Thymus (tissue), 11 donors: Measurements from ENCODE around the gene GAS5. TPM values are rescaled to one million over a fixed set of nuclear protein-coding genes. Genes with fewer than 3 reads are reported as not detected.
"Not testable (repeated sequence)": the region's sequence is repeated elsewhere in the genome, so short reads cannot be mapped to it uniquely, and the experiment has no call there.

Experiments used
- DNase-seq, 9 donors: peaks; one replicate each; pipeline ENCODE4 v3.0.0-alpha.2; 2013; ENCODE audit warnings: low spot score in 9 of 9, low read depth in 6 of 9, missing footprints in 1 of 9
- H3K27ac ChIP-seq, 2 donors: one replicate each; pipeline ENCODE4 v1.5.1; 2013; ENCODE audit warnings: control low read depth in 1 of 2, low read depth in 1 of 2, low read length in 1 of 2, mild to moderate bottlenecking in 1 of 2, moderate library complexity in 1 of 2
- H3K27me3 ChIP-seq, 2 donors: one replicate each; pipeline ENCODE4 v1.5.1; 2013; ENCODE audit warnings: low read length in 1 of 2; ENCODE audit not compliant: control insufficient read depth in 2 of 2, insufficient read depth in 1 of 2
- H3K36me3 ChIP-seq, 2 donors: one replicate each; pipeline ENCODE4 v1.5.1; 2013; ENCODE audit warnings: low read length in 1 of 2, mild to moderate bottlenecking in 1 of 2, moderate library complexity in 1 of 2; ENCODE audit not compliant: control insufficient read depth in 2 of 2, insufficient read depth in 2 of 2
- H3K4me1 ChIP-seq, 2 donors: one replicate each; pipeline ENCODE4 v1.5.1; 2013; ENCODE audit warnings: low read length in 2 of 2; ENCODE audit not compliant: control insufficient read depth in 2 of 2, insufficient read depth in 2 of 2
- H3K4me3 ChIP-seq, 2 donors: one replicate each; pipeline ENCODE4 v1.5.1; 2013; ENCODE audit warnings: low read length in 2 of 2, control low read depth in 1 of 2, mild to moderate bottlenecking in 1 of 2
- H3K9me3 ChIP-seq, 2 donors: one replicate each; pipeline ENCODE4 v1.5.1; 2013; ENCODE audit warnings: low read length in 1 of 2, mild to moderate bottlenecking in 1 of 2; ENCODE audit not compliant: control insufficient read depth in 2 of 2, insufficient read depth in 1 of 2
- WGBS: extraction: QIAGEN DNeasy Blood & Tissue Kit; methylation state at CpG from one replicate; pipeline ENCODE4 v1.1.7; 2013; 5-methylcytosine and 5-hydroxymethylcytosine counted together
- polyA plus RNA-seq: library from polyadenylated mRNA; stranded (reverse); fragments of 200-250 nt; gene quantifications from one replicate; pipeline ENCODE4 v1.2.3, GENCODE V29; 2013
- total RNA-seq: library from RNA; stranded (reverse); fragments of 120-200 nt; gene quantifications from one replicate; pipeline ENCODE4 v1.2.4, GENCODE V29; 2013
- donor health status: healthy.

Gene GAS5
- total and polyA plus RNA-seq, 2 donors: 545 to 1,180 TPM

DNA sequence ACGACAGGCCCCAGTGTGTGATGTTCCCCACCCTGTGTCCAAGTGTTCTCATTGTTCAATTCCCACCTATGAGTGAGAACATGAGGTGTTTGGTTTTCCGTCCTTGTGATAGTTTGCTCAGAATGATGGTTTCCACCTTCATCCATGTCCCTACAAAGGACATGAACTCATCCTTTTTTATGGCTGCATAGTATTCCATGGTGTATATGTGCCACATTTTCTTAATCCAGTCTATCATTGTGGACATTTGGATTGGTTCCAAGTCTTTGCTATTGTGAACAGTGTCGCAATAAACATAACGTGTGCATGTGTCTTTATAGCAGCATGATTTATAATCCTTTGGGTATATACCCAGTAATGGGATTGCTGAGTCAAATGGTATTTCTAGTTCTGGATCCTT lies 13.3 kb upstream of the GAS5 start:
- not testable (repeated sequence) for H3K27ac ChIP-seq, DNase-seq, H3K9me3 ChIP-seq, H3K4me1 ChIP-seq, H3K27me3 ChIP-seq, H3K4me3 ChIP-seq
- WGBS: 90% methylated on average over 4 of the region's 4 CpGs
- H3K36me3 ChIP-seq: peaks cover 9 to 12% of the 10 kb centered on the region in 2 donors

DNA sequence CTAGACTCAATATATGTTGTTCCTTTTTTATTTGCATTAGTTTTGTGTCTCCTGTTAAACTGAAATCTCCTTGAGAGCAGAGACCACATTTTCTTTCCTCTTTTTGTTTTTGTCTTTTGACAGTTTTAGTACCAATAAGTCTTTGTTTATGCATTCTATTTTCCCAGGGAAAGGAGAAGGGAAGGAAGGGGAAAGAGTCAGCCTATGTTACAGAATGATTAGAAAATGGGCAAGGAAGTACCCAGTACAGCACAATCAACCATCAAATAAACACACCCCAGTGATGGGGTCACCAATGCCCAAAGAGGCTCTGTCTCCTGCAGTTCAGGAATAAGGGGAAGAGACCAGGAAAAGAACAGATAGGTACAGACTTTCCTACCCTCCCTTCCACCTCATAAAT lies 10.5 kb upstream of the GAS5 start:
- no peaks in the 10 kb centered on the region for H3K4me1 ChIP-seq
- no peak for DNase-seq
- no peaks in the 10 kb centered on the region for H3K27me3 ChIP-seq
- H3K4me3 ChIP-seq: no peak overlapping the region
- H3K27ac ChIP-seq: no peak overlapping the region
- no peaks in the 10 kb centered on the region for H3K9me3 ChIP-seq
- peaks cover 5 to 9% of the 10 kb centered on the region in 2 donors for H3K36me3 ChIP-seq

DNA sequence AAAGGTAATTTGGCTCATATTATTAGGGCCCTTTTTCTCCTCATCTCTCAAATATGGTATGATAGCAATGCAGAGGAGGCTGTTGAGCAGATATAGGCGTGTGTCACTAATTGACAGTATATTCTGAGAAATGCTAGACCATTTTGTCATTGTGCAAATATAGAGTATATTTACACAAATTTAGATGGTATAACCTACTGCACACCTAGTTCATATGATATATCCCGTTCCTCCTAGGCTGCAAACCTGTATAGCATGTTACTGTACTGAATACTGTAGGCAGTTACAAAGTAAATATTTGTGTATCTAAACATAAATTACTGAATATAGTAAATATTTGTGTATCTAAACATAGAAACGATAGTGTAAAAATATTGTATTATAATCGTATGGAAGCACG lies 8.9 kb upstream of the GAS5 start:
- no peak for DNase-seq
- 98% methylated on average over 5 of the region's 5 CpGs for WGBS
- peaks cover 5 to 9% of the 10 kb centered on the region in 2 donors for H3K36me3 ChIP-seq
- H3K27me3 ChIP-seq: no peaks in the 10 kb centered on the region
- H3K9me3 ChIP-seq: no peaks in the 10 kb centered on the region
- no peak overlapping the region for H3K27ac ChIP-seq
- no peaks in the 10 kb centered on the region for H3K4me1 ChIP-seq
- H3K4me3 ChIP-seq: no peak overlapping the region

DNA sequence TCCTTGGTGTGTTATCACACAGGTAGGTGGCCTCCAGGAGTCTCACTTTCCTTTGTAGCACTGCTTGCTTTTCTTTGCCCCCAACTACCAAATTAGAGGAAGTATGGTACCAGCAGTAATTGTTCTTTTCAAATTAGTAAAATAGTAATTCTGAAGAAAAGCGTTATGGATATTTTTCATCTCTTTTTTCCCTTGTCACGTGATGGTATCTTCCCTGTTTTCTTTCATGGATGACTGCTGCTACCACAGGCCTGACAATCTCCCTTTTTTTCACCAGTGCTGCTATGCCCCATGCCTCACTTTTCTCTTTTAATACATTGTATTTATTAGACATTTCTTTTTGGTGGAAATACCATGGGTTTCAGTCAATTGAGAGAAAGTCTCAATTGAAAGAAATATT lies 3.7 kb upstream of the GAS5 start:
- peaks cover 0 to under 1% of the 10 kb centered on the region in 2 donors for H3K4me1 ChIP-seq
- H3K4me3 ChIP-seq: no peak overlapping the region
- WGBS: 91% methylated on average over 2 of the region's 2 CpGs
- H3K36me3 ChIP-seq: peaks cover 12 to 20% of the 10 kb centered on the region in 2 donors
- no peaks in the 10 kb centered on the region for H3K27me3 ChIP-seq
- no peaks in the 10 kb centered on the region for H3K9me3 ChIP-seq
- DNase-seq: no peak
- no peak overlapping the region for H3K27ac ChIP-seq

DNA sequence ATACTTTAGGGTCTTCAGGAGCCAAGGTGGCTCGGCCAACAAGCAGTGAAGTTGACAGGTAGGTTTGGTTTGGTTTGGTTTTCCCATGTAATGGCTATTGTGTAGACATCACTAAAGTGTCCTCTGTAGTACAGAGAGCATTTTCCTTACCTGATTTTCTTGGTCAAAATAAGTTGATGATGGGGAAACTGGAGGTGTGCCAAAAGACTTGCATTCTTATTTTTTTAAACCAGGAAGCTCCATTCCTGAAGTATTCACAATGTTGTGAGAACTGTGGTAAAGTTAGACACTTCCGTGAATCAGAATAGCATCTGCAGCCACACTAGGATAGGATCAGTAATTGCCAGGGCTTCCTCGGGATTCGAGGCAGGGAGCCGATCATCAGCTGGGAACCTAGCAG lies 3.3 kb upstream of the GAS5 start:
- 92% methylated on average over 5 of the region's 5 CpGs for WGBS
- no peaks in the 10 kb centered on the region for H3K9me3 ChIP-seq
- DNase-seq: no peak
- no peak overlapping the region for H3K4me3 ChIP-seq
- H3K27ac ChIP-seq: peak overlapping the region in 1 of 2 donors; percentile 84
- peaks cover 0 to 3% of the 10 kb centered on the region in 2 donors for H3K4me1 ChIP-seq
- peaks cover 12 to 24% of the 10 kb centered on the region in 2 donors for H3K36me3 ChIP-seq
- no peaks in the 10 kb centered on the region for H3K27me3 ChIP-seq

DNA sequence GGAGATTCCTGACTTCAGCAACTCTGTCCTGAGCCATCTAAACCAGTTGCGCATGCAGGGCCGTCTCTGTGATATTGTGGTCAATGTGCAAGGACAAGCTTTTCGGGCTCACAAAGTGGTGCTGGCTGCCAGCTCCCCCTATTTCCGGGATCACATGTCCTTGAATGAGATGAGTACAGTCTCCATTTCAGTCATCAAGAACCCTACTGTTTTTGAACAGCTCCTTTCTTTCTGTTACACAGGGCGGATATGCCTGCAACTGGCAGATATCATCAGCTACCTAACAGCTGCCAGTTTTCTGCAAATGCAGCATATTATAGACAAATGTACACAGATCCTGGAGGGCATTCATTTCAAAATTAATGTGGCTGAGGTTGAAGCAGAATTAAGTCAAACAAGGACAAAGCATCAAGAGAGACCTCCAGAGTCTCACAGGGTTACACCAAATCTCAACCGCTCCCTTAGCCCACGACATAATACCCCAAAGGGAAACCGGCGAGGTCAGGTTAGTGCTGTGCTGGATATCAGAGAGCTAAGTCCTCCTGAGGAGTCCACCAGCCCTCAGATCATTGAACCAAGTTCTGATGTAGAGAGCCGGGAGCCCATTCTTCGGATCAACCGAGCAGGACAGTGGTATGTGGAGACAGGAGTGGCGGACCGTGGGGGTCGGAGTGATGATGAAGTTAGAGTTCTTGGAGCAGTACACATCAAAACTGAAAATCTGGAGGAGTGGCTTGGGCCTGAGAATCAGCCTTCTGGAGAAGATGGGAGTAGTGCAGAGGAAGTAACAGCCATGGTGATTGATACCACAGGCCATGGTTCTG lies 2.7 kb upstream of the GAS5 start:
- WGBS: 85% methylated on average over 15 of the region's 15 CpGs
- H3K27ac ChIP-seq: peak overlapping the region; percentile 45 to 84
- H3K36me3 ChIP-seq: peaks cover 8 to 29% of the 10 kb centered on the region in 2 donors
- H3K9me3 ChIP-seq: no peaks in the 10 kb centered on the region
- no peaks in the 10 kb centered on the region for H3K27me3 ChIP-seq
- DNase-seq: peak in 2 of 9 donors; percentile 17 to 42
- no peak overlapping the region for H3K4me3 ChIP-seq
- peaks cover 0 to 3% of the 10 kb centered on the region in 2 donors for H3K4me1 ChIP-seq

DNA sequence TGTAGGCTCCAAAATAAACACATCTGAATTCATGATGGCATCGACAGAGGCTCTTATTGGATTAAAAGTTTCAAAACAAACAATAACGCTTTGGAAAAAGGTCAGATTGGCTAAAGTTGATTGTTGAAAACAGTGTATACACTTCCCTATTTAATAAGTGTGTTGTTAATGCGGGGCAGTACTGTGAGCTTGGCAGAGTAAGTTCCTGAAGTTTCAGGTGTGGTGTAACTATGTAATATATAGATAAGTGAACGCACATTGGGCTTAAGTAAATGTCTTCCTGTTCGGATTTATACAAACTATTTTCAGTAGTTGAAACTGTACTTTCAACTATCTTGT lies 1.2 kb upstream of the GAS5 start:
- Histone ChIP-seq H3K27ac (peak overlapping the region; percentile 94 to 96), H3K4me1 (peaks cover 0 to 7% of the 10 kb centered on the region in 2 donors), H3K4me3 (peak overlapping the region; percentile 69 to 85), H3K27me3 (no peaks in the 10 kb centered on the region), H3K36me3 (peaks cover 14 to 42% of the 10 kb centered on the region in 2 donors), H3K9me3 (no peaks in the 10 kb centered on the region)
- WGBS: 12% methylated on average over 5 of the region's 5 CpGs
- DNase-seq: peak in 1 of 9 donors; percentile 8

DNA sequence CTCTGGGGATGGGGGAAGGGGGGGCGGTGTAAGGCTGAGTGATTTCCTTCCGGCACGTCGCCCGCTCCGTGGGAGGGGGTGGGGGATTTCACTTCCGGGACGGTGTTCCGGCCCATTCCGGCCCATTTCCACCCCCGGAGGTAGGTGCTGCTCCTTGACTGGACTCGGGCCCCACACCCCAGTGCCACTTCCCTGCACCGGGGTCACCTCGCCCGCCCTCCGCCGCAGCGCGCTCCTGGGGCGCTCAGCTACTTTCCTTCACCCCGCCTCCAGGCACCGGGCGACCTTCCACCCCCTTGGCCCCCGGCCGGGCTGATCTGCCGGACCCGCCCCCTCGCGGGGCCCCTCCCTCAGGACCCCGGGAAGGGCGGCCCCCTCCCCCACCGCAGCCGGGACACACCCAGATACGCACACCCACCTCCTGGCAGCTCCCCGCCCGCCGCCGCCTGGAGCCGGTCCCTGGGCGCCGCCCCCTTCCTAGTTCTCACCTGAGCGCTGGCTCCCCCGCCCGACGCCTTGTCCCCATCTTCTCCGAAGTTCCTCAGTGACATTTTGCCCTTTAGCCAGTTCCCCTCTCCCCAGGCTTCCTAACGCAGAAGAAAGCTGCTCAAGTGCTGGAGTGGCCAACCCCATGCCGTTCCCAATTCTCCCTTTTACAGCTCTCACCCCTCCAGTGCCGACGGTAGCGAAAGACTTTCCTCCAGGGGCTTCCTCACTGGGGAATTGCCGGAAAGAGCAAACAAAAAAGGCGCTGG lies 654 bp upstream of the GAS5 start, which contains the start of gene ZBTB37:
TSS of gene ZBTB37 (plus strand) at position 115 of the 755 bp plus-strand sequence. CDS start 1,846 bp downstream, outside the sequence.
- H3K36me3 ChIP-seq: peaks cover 17 to 48% of the 10 kb centered on the region in 2 donors
- peak within 1 kb of the TSS; percentile 69 to 85 for H3K4me3 ChIP-seq
- H3K9me3 ChIP-seq: no peaks in the 10 kb centered on the region
- H3K27ac ChIP-seq: peak within 1 kb of the TSS; percentile 94 to 96
- peak; percentile 59 to 93 (median 83) for DNase-seq
- WGBS: under 1% methylated on average over 53 of the region's 53 CpGs
- peaks cover 0 to 7% of the 10 kb centered on the region in 2 donors for H3K4me1 ChIP-seq
- no peaks in the 10 kb centered on the region for H3K27me3 ChIP-seq

DNA sequence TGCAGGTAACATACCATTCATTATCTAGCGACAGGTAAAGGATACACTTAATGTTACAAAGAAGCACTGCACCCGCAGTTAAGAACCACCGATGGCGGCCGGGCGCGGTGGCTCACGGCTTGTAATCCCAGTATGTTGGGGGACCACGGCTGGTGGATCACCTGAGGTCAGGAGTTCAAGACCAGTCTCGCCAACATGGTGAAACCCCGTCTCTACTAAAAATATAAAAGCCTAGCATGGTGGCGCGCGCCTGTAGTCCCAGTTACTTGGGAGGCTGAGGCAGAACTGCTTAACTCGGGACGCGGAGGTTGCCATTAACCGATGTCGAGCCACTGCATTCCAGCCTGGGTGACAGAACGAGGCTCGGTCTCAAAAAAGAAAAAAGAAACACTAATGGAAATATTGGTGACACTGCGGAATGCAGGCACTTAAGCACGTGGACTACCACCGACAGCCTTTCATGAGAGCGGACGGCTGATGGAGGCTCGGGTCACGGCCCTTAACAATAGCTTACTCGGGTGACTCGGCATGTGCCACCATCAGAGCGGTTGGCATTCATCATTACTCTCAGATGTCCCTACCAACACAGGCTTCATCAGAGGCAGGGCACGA lies 542 bp downstream of the GAS5 start:
- peaks cover 29 to 58% of the 10 kb centered on the region in 2 donors for H3K36me3 ChIP-seq

More for the DNA sequence above, 542 bp downstream of the GAS5 start:
- H3K27ac ChIP-seq: peak overlapping the region; percentile 68 to 90
- peak in 1 of 9 donors; percentile 33 for DNase-seq
- no peaks in the 10 kb centered on the region for H3K9me3 ChIP-seq
- peaks cover 0 to 7% of the 10 kb centered on the region in 2 donors for H3K4me1 ChIP-seq
- H3K27me3 ChIP-seq: no peaks in the 10 kb centered on the region
- 4% methylated on average over 32 of the region's 32 CpGs for WGBS
- peak overlapping the region; percentile 69 to 85 for H3K4me3 ChIP-seq
